IMR-90 (cell line): ENCODE data around the gene TRIM28. TPM values are rescaled to one million over a fixed set of nuclear protein-coding genes. Genes with fewer than 3 reads are reported as not detected.

Source experiments
- ATAC-seq: fragments of 200-7000 bp; cut with Tn5 transposase; 2 replicates; pipeline ENCODE4 v1.9.1; 2020; ENCODE audit warnings: low read depth, mild to moderate bottlenecking, moderate library complexity
- BruUV-seq: library from RNA; stranded (reverse); fragments of 400-500 nt; replicated peaks from 2 replicates; lab custom pipeline; 2021; lab: Mats Ljungman, UMichigan
- CTCF ChIA-PET: fragments of 300-600 bp; formaldehyde crosslinking; extraction: SDS; loops from one replicate; lab custom pipeline; 2021; ENCODE audit warnings: antibody characterized with exemption; lab: Yijun Ruan, JAX
- POLR2A ChIA-PET: fragments of 300-600 bp; sonication (Branson Sonifier 250); formaldehyde crosslinking; loops from one replicate; lab custom pipeline; 2022; ENCODE audit warnings: antibody characterized with exemption; ENCODE audit not compliant: unreplicated experiment; lab: Charles Lee
- DNase-seq: peaks from one replicate; pipeline ENCODE4 v3.0.0; 2013
- H2AFZ ChIP-seq: replicated peaks from 2 replicates; pipeline ENCODE3; 2013; ENCODE audit warnings: low read length, mild to moderate bottlenecking; ENCODE audit not compliant: poor library complexity
- H2AK5ac ChIP-seq: 2 replicates; pipeline ENCODE4 v1.6.1; 2013; ENCODE audit warnings: low read depth, low read length, inconsistent platforms
- H2AK9ac ChIP-seq: replicated peaks from 2 replicates; pipeline ENCODE3; 2013; ENCODE audit warnings: mild to moderate bottlenecking, low read depth, low read length, moderate library complexity; ENCODE audit not compliant: poor library complexity
- H2BK120ac ChIP-seq: 2 replicates; pipeline ENCODE4 v1.6.1; 2013; ENCODE audit warnings: low read depth, low read length, inconsistent platforms
- H2BK15ac ChIP-seq: 3 replicates; pipeline ENCODE4 v1.6.1; 2013; ENCODE audit warnings: low read depth, low read length, inconsistent platforms
- H2BK20ac ChIP-seq: 2 replicates; pipeline ENCODE4 v1.6.1; 2013; ENCODE audit warnings: low read depth, mild to moderate bottlenecking, inconsistent platforms, low read length, moderate library complexity
- H2BK5ac ChIP-seq: 2 replicates; pipeline ENCODE4 v1.6.1; 2013; ENCODE audit warnings: mild to moderate bottlenecking, low read depth, low read length, inconsistent platforms; ENCODE audit not compliant: poor library complexity, severe bottlenecking
- H3K14ac ChIP-seq: replicated peaks from 2 replicates; pipeline ENCODE4 v1.6.1; 2013; ENCODE audit warnings: low read depth, low read length, inconsistent platforms
- H3K18ac ChIP-seq: 2 replicates; pipeline ENCODE4 v1.6.1; 2013; ENCODE audit warnings: low read depth, low read length, control low read depth
- H3K23ac ChIP-seq: 2 replicates; pipeline ENCODE4 v1.6.1; 2013; ENCODE audit warnings: low read depth, low read length, inconsistent platforms
- H3K27ac ChIP-seq: 2 replicates; pipeline ENCODE4 v1.5.1; 2013; ENCODE audit warnings: mild to moderate bottlenecking, control low read depth, low read length; ENCODE audit not compliant: insufficient read depth
- H3K27me3 ChIP-seq: 2 replicates; pipeline ENCODE4 v1.6.1; 2013; ENCODE audit warnings: low read length; ENCODE audit not compliant: control insufficient read depth, insufficient read depth
- H3K36me3 ChIP-seq: 2 replicates; pipeline ENCODE4 v1.6.1; 2013; ENCODE audit warnings: low read length, mixed read lengths; ENCODE audit not compliant: control insufficient read depth, insufficient read depth
- H3K4ac ChIP-seq: 2 replicates; pipeline ENCODE4 v1.6.1; 2013; ENCODE audit warnings: low read depth, low read length, inconsistent platforms
- H3K4me1 ChIP-seq: 2 replicates; pipeline ENCODE4 v1.6.1; 2013; ENCODE audit warnings: low read length, mixed read lengths; ENCODE audit not compliant: control insufficient read depth, insufficient read depth
- H3K4me2 ChIP-seq: 2 replicates; pipeline ENCODE4 v1.6.1; 2013; ENCODE audit warnings: low read depth, mild to moderate bottlenecking, control low read depth, low read length, moderate library complexity
- H3K4me3 ChIP-seq: 2 replicates; pipeline ENCODE4 v1.5.1; 2013; ENCODE audit warnings: low read depth, mild to moderate bottlenecking, control low read depth, low read length, moderate library complexity; ENCODE audit not compliant: insufficient read depth
- H3K56ac ChIP-seq: 2 replicates; pipeline ENCODE4 v1.6.1; 2013; ENCODE audit warnings: low read length, inconsistent platforms; ENCODE audit not compliant: insufficient read depth; ENCODE audit errors: extremely low read depth
- H3K79me1 ChIP-seq, 2 experiments: 2 replicates each; pipeline ENCODE4 v1.6.1; 2013; ENCODE audit warnings: low read length in 2 of 2, inconsistent platforms in 1 of 2, low read depth in 1 of 2
- H3K9ac ChIP-seq: 2 replicates; pipeline ENCODE4 v1.6.1; 2013; ENCODE audit warnings: low read depth, low read length, control low read depth
- H3K9me1 ChIP-seq: 2 replicates; pipeline ENCODE4 v1.6.1; 2013; ENCODE audit warnings: low read length, inconsistent platforms; ENCODE audit not compliant: insufficient read depth
- H3K9me3 ChIP-seq: 2 replicates; pipeline ENCODE4 v1.6.1; 2013; ENCODE audit warnings: low read length; ENCODE audit not compliant: control insufficient read depth, insufficient read depth
- H4K20me1 ChIP-seq: 2 replicates; pipeline ENCODE4 v1.6.1; 2013; ENCODE audit warnings: low read length, inconsistent platforms; ENCODE audit not compliant: insufficient read depth
- H4K5ac ChIP-seq: 2 replicates; pipeline ENCODE4 v1.6.1; 2013; ENCODE audit warnings: mild to moderate bottlenecking, low read depth, low read length, control low read depth
- H4K8ac ChIP-seq, 2 experiments: 2 replicates each; pipeline ENCODE4 v1.6.1; 2013; ENCODE audit warnings: low read depth in 2 of 2, low read length in 2 of 2, control low read depth in 1 of 2, inconsistent platforms in 1 of 2
- H4K91ac ChIP-seq: 2 replicates; pipeline ENCODE4 v1.6.1; 2013; ENCODE audit warnings: low read depth, low read length, inconsistent platforms; ENCODE audit not compliant: insufficient read depth
- BHLHE40 ChIP-seq: fragments of 150-350 bp; IDR thresholded peaks from 2 replicates; pipeline ENCODE4 v1.6.1; 2016; ENCODE audit warnings: mild to moderate bottlenecking, low read depth, low read length
- CEBPB ChIP-seq: IDR thresholded peaks from 2 replicates; pipeline ENCODE4 v1.6.1; 2012; ENCODE audit warnings: low read depth, low read length, improper control_type of control experiment
- CHD1 ChIP-seq: IDR thresholded peaks from 2 replicates; pipeline ENCODE4 v1.6.1; 2012; ENCODE audit warnings: low read depth, low read length, improper control_type of control experiment
- ELK1 ChIP-seq: fragments of 150-350 bp; IDR thresholded peaks from 2 replicates; pipeline ENCODE4 v1.6.1; 2016; ENCODE audit warnings: low read depth, mild to moderate bottlenecking, low read length, moderate library complexity, borderline replicate concordance
- FOS ChIP-seq: fragments of 150-350 bp; IDR thresholded peaks from 2 replicates; pipeline ENCODE4 v1.6.1; 2016; ENCODE audit warnings: low read depth, low read length
- MAFK ChIP-seq: IDR thresholded peaks from 2 replicates; pipeline ENCODE4 v1.6.1; 2012; ENCODE audit warnings: low read depth, low read length, improper control_type of control experiment
- MXI1 ChIP-seq: IDR thresholded peaks from 2 replicates; pipeline ENCODE4 v1.6.1; 2012; ENCODE audit warnings: low read depth, mild to moderate bottlenecking, low read length, moderate library complexity, borderline replicate concordance
- POLR2A ChIP-seq: IDR thresholded peaks from 2 replicates; pipeline ENCODE4 v1.6.1; 2012; ENCODE audit warnings: mild to moderate bottlenecking, low read depth, low read length
- RCOR1 ChIP-seq: IDR thresholded peaks from 2 replicates; pipeline ENCODE4 v1.6.1; 2012; ENCODE audit warnings: mild to moderate bottlenecking, low read length, improper control_type of control experiment; ENCODE audit not compliant: insufficient replicate concordance
- RFX5 ChIP-seq: IDR thresholded peaks from 2 replicates; pipeline ENCODE4 v1.8.0; 2012; ENCODE audit warnings: low read depth, mild to moderate bottlenecking, low read length, moderate library complexity
- USF2 ChIP-seq: fragments of 150-350 bp; IDR thresholded peaks from 2 replicates; pipeline ENCODE4 v1.6.1; 2017; ENCODE audit warnings: mild to moderate bottlenecking, antibody characterized with exemption, low read length, low read depth
- WGBS, 2 experiments: methylation state at CpG; one replicate each; pipeline versions ENCODE4 v1.1.5 to v1.1.7; 2013; ENCODE audit warnings: missing lambda C conversion rate in 2 of 2; ENCODE audit not compliant: insufficient read length in 1 of 2; ENCODE audit errors: extremely low coverage in 2 of 2; 5-methylcytosine and 5-hydroxymethylcytosine counted together
- dilution Hi-C: fragments of 300-500 bp; cut with HindIII; formaldehyde crosslinking; loops from one replicate; pipeline ENCODE4 v1.14.3; 2018; ENCODE audit warnings: low sequenced_read_pairs; ENCODE audit not compliant: unreplicated experiment
- in situ Hi-C: fragments of 300-500 bp; cut with MboI; formaldehyde crosslinking; loops from 3 replicates; pipeline ENCODE4 v1.14.3; 2019; ENCODE audit warnings: low sequenced_read_pairs, inconsistent platforms, mixed read lengths
- intact Hi-C: fragments of 100-400 bp; cut with micrococcal nuclease; formaldehyde crosslinking; loops from 2 replicates; pipeline ENCODE4 v1.10.0; 2022
- polyA plus RNA-seq, 3 experiments: library from polyadenylated mRNA; depleted of rRNA; stranded (reverse); fragments of >200 nt; gene quantifications; 2 replicates each; pipeline ENCODE4 v1.2.3, GENCODE V29; 2012; ENCODE audit warnings: low replicate concordance in 1 of 3
- total RNA-seq: library from RNA; depleted of rRNA; stranded (reverse); fragments of >200 nt; gene quantifications from 2 replicates; pipeline ENCODE4 v1.2.3, GENCODE V29; 2012

Gene TRIM28
- total and polyA plus RNA-seq, 2 of the 4 experiments (the other 2 are of a cell fraction) = 349 to 465 TPM

- Histone ChIP-seq H3K9ac (peak overlapping the region; percentile 97), H3K4me2 (peak overlapping the region; percentile 82), H3K23ac (peak overlapping the region; percentile 29; the same call in 1 of the 2 replicates), H4K91ac (no peak overlapping the region), H3K18ac (no peak overlapping the region), H3K36me3 (peaks cover 22% of the 10 kb centered on the region), H4K8ac (no peak overlapping the region), H4K5ac (no peak overlapping the region), H3K27ac (no peak overlapping the region), H3K4me1 (peaks cover 22% of the 10 kb centered on the region), H2BK20ac (no peak overlapping the region), H2BK15ac (no peak overlapping the region), H4K20me1 (peaks cover 16% of the 10 kb centered on the region), H2AK9ac (peak overlapping the region; percentile 3), H3K9me3 (no peaks in the 10 kb centered on the region), H3K27me3 (no peaks in the 10 kb centered on the region), H2BK120ac (no peak overlapping the region), H2BK5ac (no peak overlapping the region), H2AFZ (no peak overlapping the region), H3K9me1 (peaks cover 32% of the 10 kb centered on the region), H3K4me3 (no peak overlapping the region; the same call in 1 of the 2 replicates), H3K56ac (no peak overlapping the region), H3K79me1 (peaks cover 26 to 63% of the 10 kb centered on the region in 2 experiments), H2AK5ac (no peak overlapping the region; the same call in 1 of the 2 replicates), H3K14ac (no peak overlapping the region), H3K4ac (no peak overlapping the region; the same call in 1 of the 2 replicates)
- no peak for TF ChIP-seq CHD1
- no peak for TF ChIP-seq RCOR1
- no peak for TF ChIP-seq MAFK
- no peak for TF ChIP-seq ELK1
- TF ChIP-seq RFX5 = no peak
- TF ChIP-seq CEBPB = no peak
- no peak for TF ChIP-seq FOS
- no peak for TF ChIP-seq MXI1
- TF ChIP-seq BHLHE40 = no peak
- TF ChIP-seq POLR2A = no peak
- TF ChIP-seq USF2 = no peak
- dilution Hi-C loops = no loop called here
- ChIA-PET CTCF (no interaction called here), POLR2A (no interaction called here)
- WGBS, 2 experiments = 100% methylated on average over 1 of the region's 10 CpGs; no CpG with 5 or more reads in 1 of the 2 experiments
- no TSS peak for BruUV-seq
- ATAC-seq (no peak), DNase-seq (no peak)
- in situ Hi-C loops = no loop called here
- intact Hi-C loops = no loop called here
These were observed 12.9 kb downstream of the TRIM28 start for GRCh38 chr19:58556622-58557220.
